GM21360 (cell line): ENCODE measurements around the gene ACOX3.
"Not testable (repeated sequence)": the region's sequence is repeated elsewhere in the genome, so short reads cannot be mapped to it uniquely, and the experiment has no call there.

Experiments
- ATAC-seq: cut with Tn5 transposase; IDR thresholded peaks from one replicate; pipeline ENCODE4 v1.9.1; 2021; ENCODE audit warnings: mild to moderate bottlenecking, moderate library complexity; ENCODE audit not compliant: unreplicated experiment

Gene ACOX3

GRCh38 chr4:8407756-8408155, 32.8 kb downstream of the ACOX3 start:
- ATAC-seq, result no peak

DNA sequence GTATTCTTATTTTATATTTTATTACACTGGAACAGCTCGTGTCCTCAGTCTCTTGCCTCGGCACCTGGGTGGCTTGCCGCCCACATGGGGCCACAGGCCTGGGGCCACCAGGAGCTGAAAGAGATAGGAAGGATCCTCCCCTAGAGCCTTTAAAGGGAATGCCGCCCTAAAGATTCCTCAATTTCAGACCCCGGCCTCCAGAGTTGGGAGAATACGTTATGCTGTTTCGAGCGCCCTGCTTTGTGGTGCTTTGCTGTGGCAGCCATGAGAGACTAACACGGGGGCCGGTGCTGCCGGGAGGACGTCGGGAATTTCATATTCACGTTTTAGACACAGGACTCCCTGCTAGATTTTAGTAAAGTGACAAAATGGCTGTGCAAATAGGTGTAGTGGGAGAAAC, 33.2 kb downstream of the ACOX3 start:
- ATAC-seq, result no peak

DNA sequence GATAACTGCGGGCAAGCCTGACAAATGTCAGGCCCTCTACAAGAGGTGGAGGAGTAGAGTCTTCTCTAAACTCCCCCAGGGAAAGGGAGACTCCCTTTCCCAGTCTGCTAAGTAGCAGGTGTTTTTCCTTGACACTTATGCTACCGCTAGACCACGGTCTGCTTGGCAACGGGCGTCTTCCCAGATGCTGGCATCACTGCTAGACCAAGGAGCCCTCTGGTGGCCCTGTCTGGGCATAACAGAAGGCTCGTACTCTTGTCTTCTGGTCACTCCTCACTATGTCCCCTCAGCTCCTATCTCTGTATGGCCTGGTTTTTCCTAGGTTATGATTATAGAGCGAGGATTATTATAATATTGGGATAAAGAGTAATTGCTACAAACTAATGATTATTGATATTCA, 33.6 kb downstream of the ACOX3 start:
- ATAC-seq, result not testable (repeated sequence)

- ATAC-seq, result no peak
These were observed 35.0 kb downstream of the ACOX3 start for GRCh38 chr4:8405516-8405875.

DNA sequence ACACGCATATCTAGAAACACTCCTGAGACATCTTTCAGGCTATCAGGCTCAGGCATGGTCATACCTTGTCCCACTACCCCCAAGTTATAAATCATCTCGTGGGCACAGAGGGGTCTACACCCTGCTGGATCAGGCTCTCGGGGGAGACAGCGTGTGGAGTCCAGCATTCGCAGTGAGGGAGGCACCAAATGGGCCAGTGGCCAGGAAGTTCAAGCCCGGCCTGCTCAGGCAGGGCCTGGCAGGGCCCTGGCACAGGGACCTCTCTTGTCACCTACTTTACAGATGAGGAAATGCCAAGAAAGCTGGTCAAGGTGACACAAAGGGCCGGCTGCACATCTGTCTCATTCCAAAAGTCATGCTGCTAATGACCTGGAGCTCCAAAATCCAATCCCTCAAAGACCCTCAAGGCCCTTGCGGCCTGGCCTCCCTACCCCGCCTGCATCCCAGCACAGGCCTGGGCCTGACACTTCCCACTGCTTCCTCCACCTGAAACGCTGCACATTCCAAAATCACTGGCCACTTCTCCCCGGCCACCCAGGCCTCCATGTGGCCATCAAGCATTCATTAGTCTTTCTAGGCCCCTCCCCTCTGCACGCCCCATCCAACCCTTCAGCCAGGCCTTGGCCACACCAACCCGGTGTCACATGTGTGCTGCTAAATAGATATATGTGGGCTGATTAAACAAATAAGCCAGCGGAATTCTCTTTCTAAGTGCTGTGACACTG, 35.6 kb downstream of the ACOX3 start:
- ATAC-seq, result no peak

GRCh38 chr4:8403976-8404375, 36.5 kb downstream of the ACOX3 start:
- no peak for ATAC-seq

DNA sequence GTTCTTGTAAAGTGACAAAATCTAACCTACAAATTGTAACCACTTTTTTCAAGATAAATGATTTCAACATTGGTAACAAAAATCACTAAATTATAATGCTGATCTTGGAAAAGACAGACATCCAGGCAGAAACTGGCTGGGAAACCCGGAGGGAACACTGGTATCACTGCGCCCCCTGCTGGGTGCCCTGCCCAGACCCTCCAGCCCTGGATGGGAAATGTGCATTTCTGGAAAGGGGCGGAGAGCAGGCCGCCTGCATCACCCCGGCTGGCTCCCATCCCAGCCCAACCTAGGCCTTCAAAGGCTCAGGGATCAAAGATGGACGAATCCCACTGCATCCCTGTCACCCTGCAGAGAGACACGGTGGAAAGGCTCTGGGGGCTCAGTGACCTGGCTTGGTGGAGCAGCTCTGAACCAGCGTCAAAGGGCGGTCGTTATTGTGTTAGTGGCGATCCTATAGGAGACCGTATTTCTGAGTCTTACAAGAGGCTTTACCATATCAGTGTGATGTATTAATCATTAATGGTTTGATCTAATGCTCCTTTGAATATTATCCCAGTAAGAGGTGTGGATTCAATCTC, 37.3 kb downstream of the ACOX3 start:
- ATAC-seq, result no peak

DNA sequence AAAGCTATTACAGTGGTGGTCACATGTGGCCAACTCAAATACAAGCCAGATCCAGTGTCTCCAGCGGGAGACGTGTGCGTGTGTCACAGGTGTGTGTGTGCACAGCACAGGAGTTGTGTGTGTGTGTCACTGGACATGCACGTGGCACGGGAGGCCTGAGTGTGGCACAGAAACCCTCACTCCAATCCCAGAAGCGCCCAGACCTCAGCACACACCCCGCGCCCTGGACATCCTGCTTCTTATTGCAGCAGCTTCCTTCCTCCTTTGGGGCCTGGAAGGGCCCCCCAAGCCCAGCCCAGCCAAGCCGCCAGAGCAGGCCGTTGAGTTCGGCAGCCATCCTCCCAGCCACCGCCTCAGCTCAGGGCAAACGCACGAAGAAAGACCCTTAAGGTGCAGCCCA, 37.9 kb downstream of the ACOX3 start:
- ATAC-seq, result no peak

DNA sequence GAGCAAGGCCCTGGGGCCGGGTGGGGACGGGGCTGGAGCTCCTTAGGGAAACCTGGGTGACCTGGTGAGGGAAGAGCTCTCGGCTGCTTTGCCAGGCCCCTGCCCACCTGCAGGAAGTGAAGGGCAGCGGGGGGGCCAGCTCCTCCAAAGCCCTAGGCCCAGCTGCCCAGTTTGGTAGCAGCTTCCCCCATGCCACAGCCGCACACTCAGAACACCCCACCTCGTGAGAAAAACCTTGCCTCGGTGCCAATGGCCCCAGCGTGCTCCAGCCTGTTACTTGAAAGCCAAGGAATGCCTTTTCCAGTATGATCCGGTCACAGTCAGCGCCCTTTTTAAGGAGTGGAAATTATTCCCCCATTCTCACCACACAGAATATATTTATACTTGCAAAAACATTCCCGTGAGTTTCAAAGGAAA, 38.3 kb downstream of the ACOX3 start:
- no peak for ATAC-seq

GRCh38 chr4:8401665-8402064, 38.9 kb downstream of the ACOX3 start:
- no peak for ATAC-seq

GRCh38 chr4:8400632-8401325, 39.7 kb downstream of the ACOX3 start:
- no peak for ATAC-seq

- ATAC-seq, result no peak
These were observed 41.2 kb downstream of the ACOX3 start for GRCh38 chr4:8399298-8399697.

DNA sequence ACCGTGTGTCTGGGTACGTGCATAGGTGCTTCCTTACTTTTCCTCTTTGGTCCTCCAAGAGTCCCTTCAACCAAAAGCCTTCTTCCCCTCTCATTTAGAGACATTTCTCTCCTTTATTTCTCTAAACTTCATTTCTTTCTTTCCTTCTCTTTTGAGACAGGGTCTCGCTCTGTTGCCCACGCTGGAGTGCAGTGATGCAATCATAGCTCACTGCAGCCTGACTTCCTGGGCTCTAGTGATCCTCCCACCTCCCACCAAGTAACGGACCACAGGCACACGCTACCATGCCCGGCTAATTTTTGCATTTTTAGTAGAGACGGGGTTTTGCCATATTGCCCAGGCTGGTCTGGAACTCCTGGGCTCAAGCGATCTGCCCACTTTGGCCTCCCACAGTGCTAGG, 42.2 kb downstream of the ACOX3 start:
- ATAC-seq, result no peak

DNA sequence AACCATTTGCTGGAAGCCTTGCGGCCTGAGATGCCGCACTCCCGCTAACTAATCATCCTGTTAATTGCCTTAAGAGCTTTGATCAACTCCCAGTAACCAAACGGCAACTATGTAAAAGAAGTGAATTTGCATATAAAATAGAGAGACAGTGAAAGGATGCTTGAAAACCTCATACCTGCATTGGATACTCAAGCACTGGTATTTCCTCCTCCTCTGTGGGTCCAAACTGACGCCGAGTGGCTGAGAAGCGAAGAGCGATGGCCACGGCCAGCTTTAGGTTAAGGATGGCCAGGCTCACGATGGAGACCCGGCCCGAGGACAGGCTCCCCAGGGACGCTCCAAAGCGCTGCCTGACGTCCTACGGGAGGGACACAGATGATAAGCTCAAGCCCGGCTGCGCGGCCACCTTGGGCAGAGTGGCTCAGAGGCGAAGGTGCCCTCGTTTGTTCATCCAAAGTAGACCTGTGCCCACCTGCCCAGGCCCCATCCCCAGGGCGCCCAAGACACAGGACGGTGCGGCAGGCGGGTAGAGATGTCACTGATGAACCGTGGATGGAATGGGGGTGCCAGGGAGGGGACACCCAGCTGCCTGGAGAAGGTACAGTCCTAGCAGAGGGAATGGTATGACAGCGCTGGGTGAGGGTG, 43.6 kb downstream of the ACOX3 start:
- ATAC-seq, result no peak

DNA sequence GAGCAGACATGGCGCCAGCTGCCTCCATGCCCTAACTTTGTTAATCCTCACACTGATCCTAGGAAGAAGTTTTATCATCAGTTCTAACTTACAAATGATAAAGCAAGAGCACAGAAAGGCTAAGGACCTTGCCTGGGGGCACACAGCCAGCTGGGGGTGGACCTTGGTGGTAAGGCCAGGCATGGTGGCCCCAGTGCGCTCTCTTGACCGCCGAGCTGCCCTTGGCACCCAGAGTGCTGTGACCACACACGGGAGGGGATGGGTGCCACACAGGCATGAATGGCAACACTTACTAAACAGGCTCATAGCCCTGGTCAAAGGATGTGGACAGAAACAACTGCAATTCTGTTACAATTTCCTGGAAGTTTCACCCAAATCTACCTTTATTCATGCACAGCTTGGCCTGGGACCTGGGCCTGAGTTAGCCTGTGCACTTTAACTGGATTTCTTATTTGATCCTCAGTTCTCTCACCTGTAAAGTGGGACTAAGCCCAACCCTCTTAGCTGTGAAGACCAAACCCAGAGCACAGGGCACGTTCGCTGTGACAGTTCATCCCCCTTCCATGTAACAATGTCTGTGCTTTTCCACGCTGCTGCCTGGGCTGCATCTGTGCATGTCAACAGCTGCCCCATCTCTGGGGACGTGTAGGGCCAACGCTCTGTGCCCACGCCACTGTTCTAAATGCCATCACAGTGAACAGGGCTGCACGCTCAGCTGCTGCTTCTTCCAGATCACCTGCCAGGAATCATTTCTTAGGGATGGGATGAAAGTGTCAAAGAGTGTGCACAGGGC, 44.8 kb downstream of the ACOX3 start:
- ATAC-seq, result no peak

GRCh38 chr4:8394806-8395205, 45.7 kb downstream of the ACOX3 start:
- ATAC-seq, result no peak

- no peak for ATAC-seq
These were observed 46.4 kb downstream of the ACOX3 start for GRCh38 chr4:8394061-8394519.

- ATAC-seq, result no peak
These were observed 46.9 kb downstream of the ACOX3 start for GRCh38 chr4:8393593-8394038.

- no peak for ATAC-seq
These were observed 47.8 kb downstream of the ACOX3 start for GRCh38 chr4:8392591-8393190.

- ATAC-seq, result peak; percentile 66
These were observed 48.6 kb downstream of the ACOX3 start for GRCh38 chr4:8391972-8392371.
